CD4-positive, alpha-beta T cell (primary cell): Measurements from ENCODE around the gene LAG3. TPM values are rescaled to one million over a fixed set of nuclear protein-coding genes. Genes with fewer than 3 reads are reported as not detected.

ENCODE experiments used
- ATAC-seq: fragments of 200-7000 bp; cut with Tn5 transposase; one replicate; pipeline ENCODE4 v1.10.0; 2022; ENCODE audit warnings: mild to moderate bottlenecking; ENCODE audit not compliant: poor library complexity
- CTCF ChIA-PET: fragments of 350-600 bp; sonication (Branson Sonifier 250); formaldehyde crosslinking; loops from one replicate; lab custom pipeline; 2021; ENCODE audit warnings: antibody characterized with exemption, inconsistent platforms; lab: Charles Lee
- POLR2A ChIA-PET: fragments of 350-600 bp; sonication (Branson Sonifier 250); formaldehyde crosslinking; loops from one replicate; lab custom pipeline; 2021; ENCODE audit warnings: antibody characterized with exemption, inconsistent platforms; lab: Charles Lee
- DNase-seq, 14 experiments: peaks; one replicate each; pipeline ENCODE4 v3.0.0-alpha.2; 2013 to 2020; ENCODE audit warnings: mixed read lengths in 2 of 14
- H3K27ac ChIP-seq, 2 donors: one replicate each; pipeline versions ENCODE4 v1.5.1 to v1.7.0; 2013; ENCODE audit warnings: low read length in 2 of 2, low read depth in 1 of 2, mild to moderate bottlenecking in 1 of 2
- H3K27me3 ChIP-seq, 2 experiments: 1 replicate in 1 of 2; 2 replicates in 1 of 2; pipeline versions ENCODE4 v1.6.1 to v1.7.0; 2013; ENCODE audit warnings: low read length in 2 of 2, control low read depth in 1 of 2, mild to moderate bottlenecking in 1 of 2, moderate library complexity in 1 of 2; ENCODE audit not compliant: insufficient read depth in 2 of 2, control insufficient read depth in 1 of 2
- H3K36me3 ChIP-seq: one replicate; pipeline ENCODE4 v1.6.1; 2013; ENCODE audit warnings: low read length, control low read depth; ENCODE audit not compliant: insufficient read depth
- H3K4me1 ChIP-seq: one replicate; pipeline ENCODE4 v1.6.1; 2013; ENCODE audit warnings: low read length, control low read depth; ENCODE audit not compliant: insufficient read depth
- H3K4me3 ChIP-seq: one replicate; pipeline ENCODE4 v1.5.1; 2013; ENCODE audit warnings: mild to moderate bottlenecking, low read length, moderate library complexity
- H3K9me3 ChIP-seq, 2 experiments: 1 replicate in 1 of 2; 2 replicates in 1 of 2; pipeline versions ENCODE4 v1.6.1 to v1.7.0; 2013; ENCODE audit warnings: low read length in 2 of 2, mild to moderate bottlenecking in 2 of 2, control low read depth in 1 of 2, moderate library complexity in 1 of 2; ENCODE audit not compliant: control insufficient read depth in 1 of 2, insufficient read depth in 1 of 2
- H3K27ac Mint-ChIP-seq: one replicate; pipeline ENCODE4 v1.8.0; 2020; ENCODE audit warnings: mixed read lengths
- H3K27me3 Mint-ChIP-seq: one replicate; pipeline ENCODE4 v1.8.0; 2021; ENCODE audit warnings: mixed read lengths
- H3K36me3 Mint-ChIP-seq: one replicate; pipeline ENCODE4 v1.8.0; 2021; ENCODE audit warnings: low read depth, mixed read lengths
- H3K4me1 Mint-ChIP-seq: one replicate; pipeline ENCODE4 v1.8.0; 2021; ENCODE audit warnings: low read depth, mixed read lengths
- H3K4me3 Mint-ChIP-seq: one replicate; pipeline ENCODE4 v1.8.0; 2020; ENCODE audit warnings: mild to moderate bottlenecking, mixed read lengths
- H3K9me3 Mint-ChIP-seq: one replicate; pipeline ENCODE4 v1.8.0; 2020; ENCODE audit warnings: mixed read lengths
- intact Hi-C, 2 experiments: fragments of 100-400 bp; cut with DNase I in 1 of 2; cut with micrococcal nuclease in 1 of 2; formaldehyde crosslinking; loops; one replicate each; pipeline versions ENCODE4 v1.15.1 to v1.9.0; 2023 to 2025; cut with DNase I, micrococcal nuclease
- total RNA-seq, 174 experiments: library from RNA in 2 of 174; stranded (reverse) in 2 of 174; gene quantifications; one replicate each; pipeline ENCODE4 v1.2.3 and lab custom pipeline; 2021 to 2026
- TF ChIP-seq, protein P1 (sequence below): fragments of 200-600 bp; IDR thresholded peaks from one replicate; pipeline ENCODE4 v1.8.0; 2022; ENCODE audit warnings: antibody characterized with exemption, mild to moderate bottlenecking

The LAG3 gene
- total RNA-seq, 2 experiments from 2014 or later: 0.82 to 1.4 TPM

DNA sequence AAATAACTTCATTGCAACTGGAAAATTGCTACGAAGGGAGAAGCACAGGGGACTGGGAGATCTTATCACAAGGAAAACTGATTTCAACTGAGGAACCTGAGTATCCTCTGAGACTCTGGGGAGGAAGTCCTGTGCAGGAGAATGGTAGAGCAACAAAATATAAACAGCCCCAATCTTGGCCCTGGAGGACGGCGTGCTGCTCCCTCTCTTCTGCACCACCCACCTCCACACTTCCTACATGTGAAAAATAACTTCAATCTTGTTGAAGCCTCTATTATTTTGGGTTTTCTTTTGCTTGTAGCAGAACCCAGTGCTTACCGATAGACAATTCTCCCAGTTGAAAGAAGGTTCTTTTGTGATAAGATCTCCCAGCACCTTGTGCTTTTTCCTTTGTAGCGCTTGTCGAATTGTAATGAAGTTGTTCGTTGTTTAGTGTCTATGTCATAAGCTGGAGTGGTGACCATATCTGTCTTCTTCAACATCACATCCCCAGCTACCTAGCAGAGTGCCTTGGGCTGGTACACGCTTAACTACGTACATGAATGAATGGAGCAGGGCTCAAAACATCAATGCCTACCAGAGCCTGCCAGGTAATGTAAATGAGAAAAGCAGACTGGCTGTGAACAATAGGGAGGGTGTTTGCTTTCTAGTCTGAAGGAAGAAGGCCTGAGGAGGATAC, 14.2 kb downstream of the LAG3 start:
- TF ChIP-seq, protein P1, sequence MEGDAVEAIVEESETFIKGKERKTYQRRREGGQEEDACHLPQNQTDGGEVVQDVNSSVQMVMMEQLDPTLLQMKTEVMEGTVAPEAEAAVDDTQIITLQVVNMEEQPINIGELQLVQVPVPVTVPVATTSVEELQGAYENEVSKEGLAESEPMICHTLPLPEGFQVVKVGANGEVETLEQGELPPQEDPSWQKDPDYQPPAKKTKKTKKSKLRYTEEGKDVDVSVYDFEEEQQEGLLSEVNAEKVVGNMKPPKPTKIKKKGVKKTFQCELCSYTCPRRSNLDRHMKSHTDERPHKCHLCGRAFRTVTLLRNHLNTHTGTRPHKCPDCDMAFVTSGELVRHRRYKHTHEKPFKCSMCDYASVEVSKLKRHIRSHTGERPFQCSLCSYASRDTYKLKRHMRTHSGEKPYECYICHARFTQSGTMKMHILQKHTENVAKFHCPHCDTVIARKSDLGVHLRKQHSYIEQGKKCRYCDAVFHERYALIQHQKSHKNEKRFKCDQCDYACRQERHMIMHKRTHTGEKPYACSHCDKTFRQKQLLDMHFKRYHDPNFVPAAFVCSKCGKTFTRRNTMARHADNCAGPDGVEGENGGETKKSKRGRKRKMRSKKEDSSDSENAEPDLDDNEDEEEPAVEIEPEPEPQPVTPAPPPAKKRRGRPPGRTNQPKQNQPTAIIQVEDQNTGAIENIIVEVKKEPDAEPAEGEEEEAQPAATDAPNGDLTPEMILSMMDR: no peak
- ChIA-PET CTCF (interaction anchor here (1.5 to 3.0 kb wide), 3 partner anchors 20 to 49 kb away, joined by 3 to 12 read pairs (median 11); partner anchors contain the start of genes MLF2 and PTMS), POLR2A (interaction anchor here (0.6 to 1.5 kb wide), 9 partner anchors 10 to 154 kb away, joined by 3 to 6 read pairs (median 3); partner anchors contain the start of genes COPS7A, MLF2, PTMS and SPSB2)
- Mint-ChIP-seq H3K4me1 (peaks cover 73% of the 10 kb centered on the region), H3K36me3 (peaks cover 18% of the 10 kb centered on the region), H3K27ac (peak overlapping the region; percentile 93), H3K4me3 (peak overlapping the region; percentile 72), H3K9me3 (no peaks in the 10 kb centered on the region), H3K27me3 (no peaks in the 10 kb centered on the region)
- ATAC-seq (peak; percentile 79), DNase-seq (peak in 5 of 14 experiments; percentile 38 to 79 (median 67))
- Histone ChIP-seq H3K9me3 (no peaks in the 10 kb centered on the region), H3K27me3 (no peaks in the 10 kb centered on the region), H3K4me3 (peak overlapping the region; percentile 19), H3K4me1 (peaks cover 88% of the 10 kb centered on the region), H3K36me3 (no peaks in the 10 kb centered on the region), H3K27ac (peak overlapping the region; percentile 58 to 80)
- intact Hi-C loops: loop anchor here in 1 of 2 experiments (2.0 to 5.0 kb wide), 2 partner anchors 34 to 41 kb away; partner anchors contain the start of genes MLF2 and P3H3

DNA sequence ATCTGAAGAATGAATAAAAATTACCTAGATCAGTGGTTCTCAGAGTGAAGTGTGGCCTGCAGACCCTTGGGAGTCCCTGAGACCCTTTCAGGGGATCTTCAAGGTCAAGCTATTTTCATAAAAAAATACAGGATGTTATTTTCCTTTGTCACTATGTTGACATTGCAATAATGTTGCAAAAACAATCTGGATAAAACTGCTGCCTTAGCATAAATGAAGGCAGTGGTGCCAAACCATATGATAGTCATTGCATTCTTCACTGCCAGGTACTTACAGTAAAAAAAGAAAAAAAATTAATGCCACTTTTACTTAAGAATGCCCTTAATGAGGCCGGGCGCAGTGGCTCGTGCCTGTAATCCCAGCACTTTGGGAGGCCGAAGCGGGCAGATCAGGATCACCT, 15.0 kb downstream of the LAG3 start:
- no peak for DNase-seq
- Histone ChIP-seq H3K9me3 (no peaks in the 10 kb centered on the region), H3K4me3 (no peak overlapping the region), H3K4me1 (peaks cover 89% of the 10 kb centered on the region), H3K36me3 (no peaks in the 10 kb centered on the region), H3K27ac (peak overlapping the region; percentile 58 to 80), H3K27me3 (no peaks in the 10 kb centered on the region)
- TF ChIP-seq, protein P1: no peak
- H3K27ac Mint-ChIP-seq: peak overlapping the region; percentile 93
- POLR2A ChIA-PET: interaction anchor here (0.6 to 1.5 kb wide), 8 partner anchors 9 to 155 kb away, joined by 3 to 6 read pairs (median 4); partner anchors contain the start of genes COPS7A, MLF2, PTMS and SPSB2
- ATAC-seq: no peak
- H3K4me3 Mint-ChIP-seq: peak overlapping the region; percentile 72
- H3K4me1 Mint-ChIP-seq: peaks cover 80% of the 10 kb centered on the region
- no peaks in the 10 kb centered on the region for H3K9me3 Mint-ChIP-seq
- peaks cover 25% of the 10 kb centered on the region for H3K36me3 Mint-ChIP-seq
- H3K27me3 Mint-ChIP-seq: no peaks in the 10 kb centered on the region
- intact Hi-C loops: loop anchor here in 1 of 2 experiments (2.0 to 5.0 kb wide), 2 partner anchors 35 to 40 kb away; partner anchors contain the start of genes MLF2 and P3H3
- CTCF ChIA-PET: interaction anchor here (1.5 to 3.0 kb wide), 3 partner anchors 21 to 48 kb away, joined by 3 to 12 read pairs (median 11); partner anchors contain the start of genes MLF2 and PTMS

DNA sequence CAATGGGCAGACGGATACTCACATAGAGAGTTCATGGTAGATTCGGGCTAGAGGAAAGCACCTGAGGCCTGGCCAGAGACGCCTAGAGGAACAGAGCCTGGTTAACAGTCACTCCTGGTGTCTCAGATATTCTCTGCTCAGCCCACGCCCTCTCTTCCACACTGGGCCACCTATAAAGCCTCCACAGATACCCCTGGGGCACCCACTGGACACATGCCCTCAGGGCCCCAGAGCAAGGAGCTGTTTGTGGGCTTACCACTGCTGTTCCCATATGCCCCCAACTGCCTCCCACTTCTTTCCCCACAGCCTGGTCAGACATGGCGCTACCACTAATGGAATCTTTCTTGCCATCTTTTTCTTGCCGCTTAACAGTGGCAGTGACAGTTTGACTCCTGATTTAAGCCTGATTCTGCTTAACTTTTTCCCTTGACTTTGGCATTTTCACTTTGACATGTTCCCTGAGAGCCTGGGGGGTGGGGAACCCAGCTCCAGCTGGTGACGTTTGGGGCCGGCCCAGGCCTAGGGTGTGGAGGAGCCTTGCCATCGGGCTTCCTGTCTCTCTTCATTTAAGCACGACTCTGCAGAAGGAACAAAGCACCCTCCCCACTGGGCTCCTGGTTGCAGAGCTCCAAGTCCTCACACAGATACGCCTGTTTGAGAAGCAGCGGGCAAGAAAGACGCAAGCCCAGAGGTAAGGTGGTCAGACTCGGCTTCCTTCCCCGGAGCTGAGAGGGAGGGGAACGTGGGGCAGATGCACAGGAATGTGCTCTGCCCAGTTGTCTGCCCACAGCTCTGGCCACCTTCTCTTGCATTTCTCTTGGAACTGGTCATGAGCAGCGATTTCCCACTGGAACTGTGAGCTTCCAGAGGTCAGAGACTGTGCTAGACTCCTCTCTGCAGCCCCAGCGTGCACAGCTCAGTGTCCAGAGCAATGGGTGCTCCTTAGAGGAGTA, 16.9 kb downstream of the LAG3 start, which contains the start of gene CD4:
TSS of gene CD4 (plus strand) at position 557 of the 953 bp plus-strand sequence. CDS start 10,611 bp downstream, outside the sequence.
- H3K9me3 Mint-ChIP-seq: no peaks in the 10 kb centered on the region
- H3K4me3 Mint-ChIP-seq: peak within 1 kb of the TSS; percentile 96
- H3K36me3 Mint-ChIP-seq: peaks cover 42% of the 10 kb centered on the region
- Histone ChIP-seq H3K4me1 (peaks cover 89% of the 10 kb centered on the region), H3K27me3 (no peaks in the 10 kb centered on the region), H3K36me3 (peaks cover 9% of the 10 kb centered on the region), H3K9me3 (no peaks in the 10 kb centered on the region), H3K27ac (peak within 1 kb of the TSS; percentile 72 to 91), H3K4me3 (peak within 1 kb of the TSS; percentile 66)
- H3K4me1 Mint-ChIP-seq: peaks cover 81% of the 10 kb centered on the region
- peak; percentile 51 for ATAC-seq
- intact Hi-C loops: loop anchor here in 1 of 2 experiments (2.0 to 5.0 kb wide), 2 partner anchors 38 to 62 kb away; partner anchors contain the start of genes CDCA3 and P3H3
- peak within 1 kb of the TSS; percentile 93 for H3K27ac Mint-ChIP-seq
- H3K27me3 Mint-ChIP-seq: no peaks in the 10 kb centered on the region
- POLR2A ChIA-PET: interaction anchor here (0.8 to 3.6 kb wide), 21 partner anchors 9 to 183 kb away, joined by 3 to 20 read pairs (median 8); partner anchors contain the start of genes C12orf57, CDCA3, CHD4 and COPS7A
- CTCF ChIA-PET: interaction anchor here (1.5 to 3.9 kb wide), 2 partner anchors 23 to 36 kb away, joined by 6 to 21 read pairs; partner anchors contain the start of genes MLF2 and PTMS
- TF ChIP-seq, protein P1: no peak
- peak; percentile 48 to 91 (median 76) for DNase-seq
